ENCODE measurements around the gene CST9L. TPM values are rescaled to one million over a fixed set of nuclear protein-coding genes. Genes with fewer than 3 reads are reported as not detected.

Gene CST9L
- total and polyA plus RNA-seq, 2 donors from 2014 or later: not detected

DNA sequence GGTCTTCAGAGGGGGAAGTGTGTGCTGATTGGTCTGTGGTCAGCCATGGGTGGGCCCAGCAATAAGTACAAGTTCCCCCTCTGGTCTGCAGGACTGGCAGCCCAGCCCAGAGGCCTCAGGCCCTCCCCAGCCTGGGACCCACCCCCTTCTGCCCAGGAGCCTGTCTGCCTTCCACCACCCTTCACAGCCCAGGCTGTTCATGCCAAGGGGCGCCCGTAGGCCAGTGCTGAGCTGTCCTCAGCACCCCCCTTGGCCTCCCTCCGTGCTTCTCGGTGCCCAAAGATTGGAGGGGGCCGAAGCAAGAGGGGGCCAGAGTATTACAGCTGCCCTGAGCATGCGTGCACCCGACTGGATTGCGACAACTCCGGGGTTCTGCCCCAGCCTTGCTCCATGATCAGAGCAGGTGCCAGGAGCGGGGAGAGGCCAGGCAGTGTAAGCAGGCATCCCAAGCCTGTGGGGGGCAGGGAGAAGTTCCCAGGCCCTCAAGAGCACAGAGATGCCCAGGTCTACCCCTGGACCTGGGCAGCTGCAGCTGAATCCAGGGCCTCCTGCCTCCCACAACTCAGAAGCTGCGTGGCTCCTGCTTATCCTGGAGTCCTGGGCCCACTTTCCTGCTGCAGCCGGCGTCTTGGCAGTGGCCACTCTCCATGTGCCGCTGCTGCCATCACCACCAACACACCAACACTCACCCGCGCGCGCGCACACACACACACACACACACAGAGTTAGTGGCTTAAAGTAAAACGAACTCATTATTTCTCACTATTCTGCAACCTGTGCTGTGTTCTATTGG is 33.3 kb downstream of the CST9L start:
- FAIRE-seq (no peak), DNase-seq (no peak)
- no peak overlapping the region for H3K4me3 ChIP-seq (ENCODE audit: low read length in 3 of 3)
- no peaks in the 10 kb centered on the region for H3K27me3 ChIP-seq (ENCODE audit: control insufficient read depth, insufficient read depth, low read length)
- H3K4me1 ChIP-seq (ENCODE audit: control insufficient read depth in 2 of 3, insufficient read depth in 2 of 3, low read depth in 1 of 3, low read length in 3 of 3): no peaks in the 10 kb centered on the region
- no peaks in the 10 kb centered on the region for H3K9me3 ChIP-seq (ENCODE audit: control insufficient read depth in 2 of 3, insufficient read depth in 1 of 3, low read length in 3 of 3)
- intact Hi-C loops (cut with DNase I): no loop called here
- H3K27ac ChIP-seq (ENCODE audit: low read depth in 2 of 2, low read length in 2 of 2): no peak overlapping the region
- H3K36me3 ChIP-seq (ENCODE audit: control insufficient read depth in 2 of 3, insufficient read depth in 3 of 3, low read length in 3 of 3): no peaks in the 10 kb centered on the region
- TF ChIP-seq, protein P1, sequence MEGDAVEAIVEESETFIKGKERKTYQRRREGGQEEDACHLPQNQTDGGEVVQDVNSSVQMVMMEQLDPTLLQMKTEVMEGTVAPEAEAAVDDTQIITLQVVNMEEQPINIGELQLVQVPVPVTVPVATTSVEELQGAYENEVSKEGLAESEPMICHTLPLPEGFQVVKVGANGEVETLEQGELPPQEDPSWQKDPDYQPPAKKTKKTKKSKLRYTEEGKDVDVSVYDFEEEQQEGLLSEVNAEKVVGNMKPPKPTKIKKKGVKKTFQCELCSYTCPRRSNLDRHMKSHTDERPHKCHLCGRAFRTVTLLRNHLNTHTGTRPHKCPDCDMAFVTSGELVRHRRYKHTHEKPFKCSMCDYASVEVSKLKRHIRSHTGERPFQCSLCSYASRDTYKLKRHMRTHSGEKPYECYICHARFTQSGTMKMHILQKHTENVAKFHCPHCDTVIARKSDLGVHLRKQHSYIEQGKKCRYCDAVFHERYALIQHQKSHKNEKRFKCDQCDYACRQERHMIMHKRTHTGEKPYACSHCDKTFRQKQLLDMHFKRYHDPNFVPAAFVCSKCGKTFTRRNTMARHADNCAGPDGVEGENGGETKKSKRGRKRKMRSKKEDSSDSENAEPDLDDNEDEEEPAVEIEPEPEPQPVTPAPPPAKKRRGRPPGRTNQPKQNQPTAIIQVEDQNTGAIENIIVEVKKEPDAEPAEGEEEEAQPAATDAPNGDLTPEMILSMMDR (IDR thresholded peaks at IDR 0.05; ENCODE audit: borderline replicate concordance, extremely low read depth, insufficient read depth): no peak
- H3K9ac ChIP-seq (ENCODE audit: low read length in 3 of 3): no peak overlapping the region

DNA sequence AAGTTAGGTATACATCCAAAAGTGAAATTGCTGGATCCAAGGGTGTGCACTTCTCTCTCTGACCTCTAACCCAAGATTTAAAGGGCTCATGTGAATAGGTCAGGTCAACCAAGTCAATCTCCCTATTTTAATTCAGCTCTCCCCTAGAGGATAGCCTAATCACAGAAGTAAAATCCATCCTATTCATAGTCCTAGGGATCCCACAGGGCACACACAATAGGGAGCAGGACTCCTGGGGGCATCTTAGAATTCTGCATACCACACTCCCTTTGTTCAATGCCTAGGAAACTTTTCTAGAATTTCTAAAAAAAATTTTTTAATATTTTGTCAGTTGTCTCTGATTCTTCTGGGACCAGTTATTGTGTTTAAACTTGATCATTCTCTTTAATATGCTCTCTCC is 35.1 kb downstream of the CST9L start:
- TF ChIP-seq, protein P1 (IDR thresholded peaks at IDR 0.05; ENCODE audit: borderline replicate concordance, extremely low read depth, insufficient read depth): no peak
- Histone ChIP-seq H3K9me3 (ENCODE audit: control insufficient read depth in 2 of 3, insufficient read depth in 1 of 3, low read length in 3 of 3) (no peaks in the 10 kb centered on the region), H3K27me3 (ENCODE audit: control insufficient read depth, insufficient read depth, low read length) (no peaks in the 10 kb centered on the region), H3K4me1 (ENCODE audit: control insufficient read depth in 2 of 3, insufficient read depth in 2 of 3, low read depth in 1 of 3, low read length in 3 of 3) (no peaks in the 10 kb centered on the region), H3K9ac (ENCODE audit: low read length in 3 of 3) (no peak overlapping the region), H3K36me3 (ENCODE audit: control insufficient read depth in 2 of 3, insufficient read depth in 3 of 3, low read length in 3 of 3) (no peaks in the 10 kb centered on the region), H3K4me3 (ENCODE audit: low read length in 3 of 3) (no peak overlapping the region), H3K27ac (ENCODE audit: low read depth in 2 of 2, low read length in 2 of 2) (no peak overlapping the region)
- DNase-seq (no peak), FAIRE-seq (no peak)
- intact Hi-C loops (cut with DNase I): no loop called here

DNA sequence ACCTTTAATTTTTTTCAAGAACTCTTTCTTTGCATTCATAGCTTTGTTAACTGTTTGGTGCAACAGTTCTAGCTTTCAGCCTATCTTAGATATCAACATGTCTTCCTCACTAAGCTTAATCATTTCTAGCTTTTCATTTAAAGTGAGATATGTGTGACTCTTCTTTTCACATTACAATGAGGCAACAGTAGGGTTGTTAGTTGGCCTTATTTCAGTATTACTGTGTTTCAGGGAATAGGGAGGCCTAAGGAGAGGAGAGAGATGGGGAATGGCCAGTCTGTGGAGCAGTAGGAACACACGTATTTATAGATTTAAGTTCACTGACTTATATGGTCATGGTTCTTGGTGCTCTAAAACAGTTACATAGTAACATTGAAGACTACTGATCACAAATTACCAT is 35.8 kb downstream of the CST9L start:
- Histone ChIP-seq H3K36me3 (ENCODE audit: control insufficient read depth in 2 of 3, insufficient read depth in 3 of 3, low read length in 3 of 3) (no peaks in the 10 kb centered on the region), H3K27ac (ENCODE audit: low read depth in 2 of 2, low read length in 2 of 2) (no peak overlapping the region), H3K27me3 (ENCODE audit: control insufficient read depth, insufficient read depth, low read length) (no peaks in the 10 kb centered on the region), H3K9ac (ENCODE audit: low read length in 3 of 3) (no peak overlapping the region), H3K4me3 (ENCODE audit: low read length in 3 of 3) (no peak overlapping the region), H3K9me3 (ENCODE audit: control insufficient read depth in 2 of 3, insufficient read depth in 1 of 3, low read length in 3 of 3) (no peaks in the 10 kb centered on the region), H3K4me1 (ENCODE audit: control insufficient read depth in 2 of 3, insufficient read depth in 2 of 3, low read depth in 1 of 3, low read length in 3 of 3) (no peaks in the 10 kb centered on the region)
- intact Hi-C loops (cut with DNase I): no loop called here
- TF ChIP-seq, protein P1 (IDR thresholded peaks at IDR 0.05; ENCODE audit: borderline replicate concordance, extremely low read depth, insufficient read depth): no peak
- DNase-seq (no peak), FAIRE-seq (no peak)
